HCT116 (cell line): ENCODE data around the gene SLC12A8. TPM values are rescaled to one million over a fixed set of nuclear protein-coding genes. Genes with fewer than 3 reads are reported as not detected.

Experiments used
- ATAC-seq: fragments of 200-7000 bp; cut with Tn5 transposase; 2 replicates; pipeline ENCODE4 v1.9.1; 2020; ENCODE audit warnings: mild to moderate bottlenecking, moderate library complexity
- BruUV-seq: library from RNA; stranded (reverse); fragments of 400-500 nt; replicated peaks from 2 replicates; lab custom pipeline; 2021; lab: Mats Ljungman, UMichigan
- CTCF ChIA-PET: fragments of 300-600 bp; sonication (Branson Sonifier 250); formaldehyde crosslinking; loops from one replicate; lab custom pipeline; 2021; ENCODE audit warnings: antibody characterized with exemption; lab: Charles Lee
- POLR2A ChIA-PET: fragments of 300-600, 350-600 bp; sonication (Branson Sonifier 250); formaldehyde crosslinking; loops from one replicate; lab custom pipeline; 2021; ENCODE audit warnings: antibody characterized with exemption; lab: Charles Lee
- RAD21 ChIA-PET, 2 experiments: fragments of 300-600 bp; sonication (Branson Sonifier 250); formaldehyde crosslinking; loops; one replicate each; lab custom pipeline; 2023; ENCODE audit warnings: low total read pairs in 2 of 2; ENCODE audit not compliant: uncharacterized antibody in 2 of 2, unreplicated experiment in 2 of 2, low non-redundant PET in 1 of 2; lab: Charles Lee
- DNase-seq: peaks from one replicate; pipeline ENCODE4 v3.0.0-alpha.2; 2010; ENCODE audit warnings: low read depth, low spot score
- H2AFZ ChIP-seq: fragments of 200-600 bp; shearing (Covaris generic), sonication (generic); 2 replicates; pipeline ENCODE4 v1.6.1; 2017; ENCODE audit warnings: low read depth, mixed run types, mixed read lengths, antibody characterized with exemption, low read length; ENCODE audit not compliant: poor library complexity, severe bottlenecking
- H3K27ac ChIP-seq: 2 replicates; pipeline ENCODE4 v1.5.1; 2012; ENCODE audit warnings: low read depth, low read length
- H3K27me3 ChIP-seq: fragments of 200-600 bp; sonication (generic); 2 replicates; pipeline ENCODE4 v1.6.1; 2016; ENCODE audit warnings: mixed run types, low read length, mixed read lengths; ENCODE audit not compliant: insufficient read depth
- H3K36me3 ChIP-seq, 2 experiments: fragments of 200-500 bp in 1 of 2; fragments of 200-600 bp in 1 of 2; sonication (Bioruptor generic) in 1 of 2; sonication (generic) in 1 of 2; 2 replicates each; pipeline versions ENCODE4 v1.5.1 to v1.6.1; 2014 to 2016; ENCODE audit warnings: low read length in 2 of 2, inconsistent platforms in 1 of 2, mixed read lengths in 1 of 2, mixed run types in 1 of 2; ENCODE audit not compliant: insufficient read depth in 2 of 2, control insufficient read depth in 1 of 2
- H3K4me1 ChIP-seq, 2 experiments: fragments of 200-600 bp in 1 of 2; sonication (generic) in 1 of 2; 2 replicates each; pipeline versions ENCODE4 v1.5.1 to v1.6.1; 2012 to 2017; ENCODE audit warnings: low read length in 2 of 2, inconsistent platforms in 1 of 2, mild to moderate bottlenecking in 1 of 2, mixed read lengths in 1 of 2, mixed run types in 1 of 2, moderate library complexity in 1 of 2; ENCODE audit not compliant: insufficient read depth in 2 of 2, control insufficient read depth in 1 of 2
- H3K4me2 ChIP-seq: fragments of 200-600 bp; sonication (generic); 2 replicates; pipeline ENCODE4 v1.6.1; 2017; ENCODE audit warnings: mixed run types, low read length, mixed read lengths
- H3K4me3 ChIP-seq, 2 experiments: fragments of 200-600 bp in 1 of 2; sonication (generic) in 1 of 2; replicated peaks in 1 of 2; 2 replicates each; pipeline ENCODE4 v1.5.1; 2011 to 2016; ENCODE audit warnings: low read length in 2 of 2, control low read depth in 1 of 2, low read depth in 1 of 2, mild to moderate bottlenecking in 1 of 2, mixed read lengths in 1 of 2, mixed run types in 1 of 2
- H3K79me2 ChIP-seq: fragments of 200-600 bp; sonication (generic); 2 replicates; pipeline ENCODE4 v1.6.1; 2017; ENCODE audit warnings: mild to moderate bottlenecking, mixed run types, low read length, moderate library complexity, mixed read lengths; ENCODE audit not compliant: insufficient read depth
- H3K9ac ChIP-seq: fragments of 200-600 bp; sonication (generic); 2 replicates; pipeline ENCODE4 v1.6.1; 2016; ENCODE audit warnings: low read length, mixed read lengths
- H3K9me2 ChIP-seq: fragments of 200-600 bp; sonication (generic), shearing (Covaris generic); 2 replicates; pipeline ENCODE4 v1.6.1; 2017; ENCODE audit warnings: mixed run types, mild to moderate bottlenecking, moderate library complexity; ENCODE audit not compliant: insufficient read depth
- H3K9me3 ChIP-seq, 2 experiments: fragments of 200-500 bp in 1 of 2; fragments of 200-600 bp in 1 of 2; sonication (Bioruptor generic) in 1 of 2; sonication (generic) in 1 of 2; 2 replicates each; pipeline ENCODE4 v1.6.1; 2014 to 2017; ENCODE audit warnings: low read length in 2 of 2, mixed read lengths in 2 of 2, inconsistent platforms in 1 of 2, low read depth in 1 of 2, mild to moderate bottlenecking in 1 of 2, mixed run types in 1 of 2, moderate library complexity in 1 of 2; ENCODE audit not compliant: control insufficient read depth in 1 of 2, insufficient read depth in 1 of 2
- H4K20me1 ChIP-seq: fragments of 200-600 bp; sonication (generic), shearing (Covaris generic); 2 replicates; pipeline ENCODE4 v1.6.1; 2017; ENCODE audit warnings: mixed run types, mild to moderate bottlenecking, moderate library complexity; ENCODE audit not compliant: insufficient read depth
- ATF3 ChIP-seq: IDR thresholded peaks from 2 replicates; pipeline ENCODE4 v1.6.1; 2012
- CBX3 ChIP-seq: IDR thresholded peaks from 2 replicates; pipeline ENCODE4 v1.6.1; 2012; ENCODE audit warnings: low read depth
- CEBPB ChIP-seq: IDR thresholded peaks from 2 replicates; pipeline ENCODE4 v1.6.1; 2012; ENCODE audit warnings: low read depth
- CTCF ChIP-seq, 3 experiments: fragments of 200-600 bp in 1 of 3; sonication (generic) in 1 of 3; IDR thresholded peaks in 2 of 3; conservative IDR thresholded peaks in 1 of 3; 2 replicates each; pipeline ENCODE4 v1.5.1; 2012 to 2017; ENCODE audit warnings: low read depth in 2 of 3, low read length in 2 of 3, antibody characterized with exemption in 1 of 3, borderline replicate concordance in 1 of 3, control low read depth in 1 of 3, mild to moderate bottlenecking in 1 of 3, mixed read lengths in 1 of 3, mixed run types in 1 of 3, moderate library complexity in 1 of 3; ENCODE audit not compliant: insufficient read depth in 1 of 3
- EGR1 ChIP-seq: IDR thresholded peaks from 2 replicates; pipeline ENCODE4 v1.6.1; 2012; ENCODE audit warnings: low read depth
- ELF1 ChIP-seq: IDR thresholded peaks from 2 replicates; pipeline ENCODE4 v1.6.1; 2012; ENCODE audit warnings: low read depth, borderline replicate concordance
- EZH2phosphoT487 ChIP-seq: fragments of 200-600 bp; IDR thresholded peaks from 2 replicates; pipeline ENCODE4 v1.6.1; 2018; ENCODE audit warnings: antibody characterized with exemption, borderline replicate concordance
- JUND ChIP-seq: IDR thresholded peaks from 2 replicates; pipeline ENCODE4 v1.6.1; 2012
- POLR2AphosphoS5 ChIP-seq: IDR thresholded peaks from 2 replicates; pipeline ENCODE4 v1.6.1; 2011; ENCODE audit warnings: mild to moderate bottlenecking, low read depth, low read length, moderate library complexity
- RAD21 ChIP-seq: IDR thresholded peaks from 2 replicates; pipeline ENCODE4 v1.6.1; 2012; ENCODE audit warnings: low read depth, mild to moderate bottlenecking
- SIN3A ChIP-seq: IDR thresholded peaks from 2 replicates; pipeline ENCODE4 v1.6.1; 2012; ENCODE audit warnings: low read depth
- SRF ChIP-seq: IDR thresholded peaks from 2 replicates; pipeline ENCODE4 v1.6.1; 2012; ENCODE audit warnings: low read depth
- YY1 ChIP-seq: IDR thresholded peaks from 2 replicates; pipeline ENCODE4 v1.6.1; 2011; ENCODE audit warnings: low read length, low read depth, moderate library complexity, mild to moderate bottlenecking; ENCODE audit not compliant: insufficient replicate concordance; ENCODE audit errors: extremely low read depth
- ZNF274 ChIP-seq: fragments of 200-500 bp; sonication (Bioruptor generic); IDR thresholded peaks from 2 replicates; pipeline ENCODE4 v1.6.1; 2014; ENCODE audit warnings: mild to moderate bottlenecking, low read depth, low read length, inconsistent platforms
- intact Hi-C: fragments of 100-400 bp; cut with micrococcal nuclease; formaldehyde crosslinking; loops from 2 replicates; pipeline ENCODE4 v1.10.0; 2022
- total RNA-seq: library from RNA; stranded (reverse); gene quantifications from one replicate; pipeline ENCODE4 v1.2.1, GENCODE V29; 2021; ENCODE audit not compliant: unreplicated experiment
- TF ChIP-seq, protein P1 (sequence below): IDR thresholded peaks from 2 replicates; pipeline ENCODE4 v1.6.1; 2012
- TF ChIP-seq, protein P2 (sequence below): IDR thresholded peaks from 2 replicates; pipeline ENCODE4 v1.6.1; 2011; ENCODE audit warnings: mild to moderate bottlenecking, low read length, moderate library complexity; ENCODE audit not compliant: insufficient replicate concordance; ENCODE audit errors: extremely low read depth

Gene SLC12A8
- total RNA-seq, 1 experiment from 2014 or later, result 19.9 TPM

DNA sequence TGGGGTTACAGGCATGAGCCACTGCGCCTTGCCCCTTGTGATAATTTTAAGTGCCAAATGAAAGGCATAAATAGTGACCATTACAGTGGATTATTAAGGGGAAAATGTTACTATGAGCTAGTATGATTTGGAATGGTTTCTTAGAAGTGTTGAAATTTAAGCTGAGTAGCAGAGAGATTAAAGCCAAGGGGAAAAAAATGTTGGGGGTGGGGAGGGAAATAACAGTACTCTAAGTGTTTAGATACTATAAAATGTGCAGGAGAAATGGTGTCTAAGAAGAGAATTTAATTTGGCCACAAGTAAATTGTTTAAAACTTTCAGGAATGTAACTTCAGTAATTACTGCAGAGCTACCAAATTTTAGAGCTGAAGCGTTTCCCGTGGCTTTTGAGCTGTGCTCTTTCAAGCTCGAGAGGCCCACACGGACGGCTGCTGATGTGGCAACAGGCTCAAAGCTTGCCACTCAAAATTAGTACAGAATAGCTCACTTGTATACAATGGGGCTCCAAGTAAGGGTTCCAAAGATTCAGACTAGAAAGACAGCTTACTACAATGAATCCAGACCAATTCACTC, 23.9 kb upstream of the SLC12A8 start:
- Histone ChIP-seq H4K20me1 (no peaks in the 10 kb centered on the region), H3K4me2 (no peak overlapping the region), H3K9me3 (no peaks in the 10 kb centered on the region), H3K9ac (no peak overlapping the region), H3K4me3 (no peak overlapping the region), H3K27me3 (no peaks in the 10 kb centered on the region), H2AFZ (no peak overlapping the region), H3K36me3 (peaks cover 4% of the 10 kb centered on the region in 2 experiments; a peak in 3 of 4 replicates), H3K4me1 (no peaks in the 10 kb centered on the region), H3K9me2 (no peaks in the 10 kb centered on the region), H3K79me2 (no peaks in the 10 kb centered on the region), H3K27ac (no peak overlapping the region)
- intact Hi-C loops, result no loop called here
- no peak for ATAC-seq
- ChIA-PET RAD21 (no interaction called here), CTCF (no interaction called here), POLR2A (no interaction called here)
- BruUV-seq, result no TSS peak
- TF ChIP-seq JUND (no peak), RAD21 (no peak), EZH2phosphoT487 (no peak), ELF1 (no peak), CBX3 (no peak), CEBPB (no peak), EGR1 (no peak), ATF3 (no peak), SIN3A (no peak), POLR2AphosphoS5 (no peak), ZNF274 (no peak), SRF (no peak), YY1 (no peak), CTCF (IDR thresholded peaks at IDR 0.05 in 2 of 3, conservative IDR thresholded peaks at IDR 0.05 in 1 of 3; ENCODE audit: borderline replicate concordance in 1 of 3, insufficient read depth in 1 of 3, low read depth in 2 of 3, low read length in 2 of 3) (no peak)
- TF ChIP-seq, protein P1, sequence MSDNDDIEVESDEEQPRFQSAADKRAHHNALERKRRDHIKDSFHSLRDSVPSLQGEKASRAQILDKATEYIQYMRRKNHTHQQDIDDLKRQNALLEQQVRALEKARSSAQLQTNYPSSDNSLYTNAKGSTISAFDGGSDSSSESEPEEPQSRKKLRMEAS, result no peak
- TF ChIP-seq, protein P2, sequence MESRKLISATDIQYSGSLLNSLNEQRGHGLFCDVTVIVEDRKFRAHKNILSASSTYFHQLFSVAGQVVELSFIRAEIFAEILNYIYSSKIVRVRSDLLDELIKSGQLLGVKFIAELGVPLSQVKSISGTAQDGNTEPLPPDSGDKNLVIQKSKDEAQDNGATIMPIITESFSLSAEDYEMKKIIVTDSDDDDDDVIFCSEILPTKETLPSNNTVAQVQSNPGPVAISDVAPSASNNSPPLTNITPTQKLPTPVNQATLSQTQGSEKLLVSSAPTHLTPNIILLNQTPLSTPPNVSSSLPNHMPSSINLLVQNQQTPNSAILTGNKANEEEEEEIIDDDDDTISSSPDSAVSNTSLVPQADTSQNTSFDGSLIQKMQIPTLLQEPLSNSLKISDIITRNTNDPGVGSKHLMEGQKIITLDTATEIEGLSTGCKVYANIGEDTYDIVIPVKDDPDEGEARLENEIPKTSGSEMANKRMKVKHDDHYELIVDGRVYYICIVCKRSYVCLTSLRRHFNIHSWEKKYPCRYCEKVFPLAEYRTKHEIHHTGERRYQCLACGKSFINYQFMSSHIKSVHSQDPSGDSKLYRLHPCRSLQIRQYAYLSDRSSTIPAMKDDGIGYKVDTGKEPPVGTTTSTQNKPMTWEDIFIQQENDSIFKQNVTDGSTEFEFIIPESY, result no peak
- no peak for DNase-seq
